ENCODE results near the gene MMP14. TPM values are rescaled to one million over a fixed set of nuclear protein-coding genes. Genes with fewer than 3 reads are reported as not detected.
"Not testable (repeated sequence)": the region's sequence is repeated elsewhere in the genome, so short reads cannot be mapped to it uniquely, and the experiment has no call there.

MMP14 gene
- 251 and 313 TPM in 2 replicates for total RNA-seq (2014; rRNA removed; shearing (Covaris generic))

DNA sequence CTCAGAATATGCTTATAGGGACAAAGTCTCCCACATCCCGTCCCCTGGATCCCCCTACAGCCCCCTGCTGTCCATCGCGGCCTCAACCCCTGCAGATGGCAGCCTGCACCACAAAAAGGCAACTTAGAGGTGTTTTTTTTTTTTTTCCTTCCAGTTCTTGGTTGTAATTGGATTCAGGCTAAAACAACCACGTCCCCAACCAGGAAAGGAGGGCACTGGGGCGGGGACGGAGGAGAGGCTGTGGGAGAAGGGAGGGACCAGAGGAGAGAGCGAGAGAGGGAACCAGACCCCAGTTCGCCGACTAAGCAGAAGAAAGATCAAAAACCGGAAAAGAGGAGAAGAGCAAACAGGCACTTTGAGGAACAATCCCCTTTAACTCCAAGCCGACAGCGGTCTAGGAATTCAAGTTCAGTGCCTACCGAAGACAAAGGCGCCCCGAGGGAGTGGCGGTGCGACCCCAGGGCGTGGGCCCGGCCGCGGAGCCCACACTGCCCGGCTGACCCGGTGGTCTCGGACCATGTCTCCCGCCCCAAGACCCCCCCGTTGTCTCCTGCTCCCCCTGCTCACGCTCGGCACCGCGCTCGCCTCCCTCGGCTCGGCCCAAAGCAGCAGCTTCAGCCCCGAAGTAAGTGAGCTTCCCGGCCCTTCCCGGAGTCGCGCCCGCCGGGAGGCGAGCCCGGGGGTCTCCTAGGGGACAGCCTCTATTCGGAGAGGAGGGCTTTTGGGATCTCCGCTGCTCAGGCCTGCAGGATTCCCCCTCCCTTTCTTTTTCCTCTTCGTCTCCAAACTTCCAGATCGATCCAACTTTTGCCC is at the start of gene MMP14:
MMP14 (plus strand) TSS at position 285 of the 813 bp plus-strand sequence; CDS start at position 518, 233 bp downstream.
- peak; percentile 89 for DNase-seq (ENCODE audit: low read depth)

DNA sequence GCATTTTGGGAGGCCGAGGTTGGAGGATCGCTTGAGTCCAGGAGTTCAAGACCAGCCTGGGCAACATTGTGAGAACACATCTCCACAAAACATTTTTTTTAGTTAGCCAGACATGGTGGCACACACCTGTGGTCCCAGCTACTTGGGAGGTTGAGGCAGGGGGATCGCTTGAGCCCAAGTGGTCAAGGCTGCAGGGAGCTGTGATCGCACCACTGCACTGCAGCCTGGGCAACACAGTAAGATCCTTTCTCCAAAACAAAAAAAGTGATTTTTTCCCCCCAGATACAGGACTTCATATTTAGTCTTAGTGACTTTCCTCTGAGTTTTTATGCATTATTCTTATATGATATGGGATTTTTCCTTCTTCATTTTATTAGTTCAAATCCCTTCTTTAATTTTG is 49.7 kb upstream of the MMP14 start:
- no peak for DNase-seq (ENCODE audit: low read depth)

DNA sequence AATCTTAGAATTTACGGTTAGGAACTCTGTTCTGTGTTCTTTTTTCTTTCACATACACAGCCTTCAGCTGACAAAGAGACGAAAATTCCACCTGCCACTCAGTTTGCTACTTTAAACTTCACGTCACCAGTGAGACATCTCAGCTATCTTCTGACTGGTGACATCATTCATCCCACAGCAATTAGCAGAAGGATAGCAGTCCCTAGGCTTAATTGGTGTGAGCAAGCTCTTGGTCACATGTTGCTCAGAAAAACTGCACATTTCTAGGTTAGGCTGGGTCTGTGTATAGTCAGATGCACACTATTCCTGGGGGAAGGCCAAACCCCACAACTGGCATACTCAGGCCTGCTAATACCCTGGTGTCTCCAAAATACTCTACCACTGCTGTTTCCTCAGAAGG is 45.1 kb upstream of the MMP14 start:
- peak; percentile 89 for DNase-seq (ENCODE audit: low read depth)

DNA sequence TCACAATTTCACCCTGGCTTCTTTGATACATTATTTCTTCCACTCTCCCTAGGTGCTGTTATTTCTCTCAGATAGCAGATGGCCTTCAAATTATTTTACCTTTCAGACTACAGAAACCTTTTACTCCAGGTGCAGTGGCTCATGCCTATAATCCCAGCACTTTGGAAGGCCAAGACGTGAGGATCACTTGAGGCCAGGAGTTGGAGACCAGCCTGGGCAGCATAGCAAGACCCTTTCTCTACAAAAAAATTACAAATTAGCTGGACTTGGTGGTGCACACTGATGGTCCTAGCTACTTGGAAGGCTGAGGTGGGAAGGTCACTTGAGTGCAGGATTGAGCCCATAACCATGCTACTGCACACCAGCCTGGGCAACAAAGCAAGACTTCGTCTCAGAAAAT is 44.2 kb upstream of the MMP14 start:
- no peak for DNase-seq (ENCODE audit: low read depth)

DNA sequence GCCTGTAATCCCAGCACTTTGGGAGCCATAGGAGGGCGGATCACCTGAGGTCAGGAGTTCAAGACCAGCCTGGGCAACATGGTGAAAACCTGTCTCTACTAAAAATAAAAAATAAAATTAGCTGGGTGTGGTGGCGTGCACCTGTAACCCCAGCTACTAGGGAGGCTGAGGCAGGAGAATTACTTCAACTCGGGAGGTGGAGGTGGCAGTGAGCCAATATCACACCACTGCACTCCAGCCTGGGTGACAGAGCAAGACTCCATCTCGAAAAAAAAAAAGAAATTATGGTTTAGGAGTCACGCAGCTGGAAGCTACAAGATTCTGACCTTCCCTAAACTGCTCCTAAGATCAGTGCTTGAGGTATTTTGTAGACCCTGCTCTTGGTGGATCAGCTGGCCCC is 42.8 kb upstream of the MMP14 start:
- DNase-seq (ENCODE audit: low read depth) = not testable (repeated sequence)

DNA sequence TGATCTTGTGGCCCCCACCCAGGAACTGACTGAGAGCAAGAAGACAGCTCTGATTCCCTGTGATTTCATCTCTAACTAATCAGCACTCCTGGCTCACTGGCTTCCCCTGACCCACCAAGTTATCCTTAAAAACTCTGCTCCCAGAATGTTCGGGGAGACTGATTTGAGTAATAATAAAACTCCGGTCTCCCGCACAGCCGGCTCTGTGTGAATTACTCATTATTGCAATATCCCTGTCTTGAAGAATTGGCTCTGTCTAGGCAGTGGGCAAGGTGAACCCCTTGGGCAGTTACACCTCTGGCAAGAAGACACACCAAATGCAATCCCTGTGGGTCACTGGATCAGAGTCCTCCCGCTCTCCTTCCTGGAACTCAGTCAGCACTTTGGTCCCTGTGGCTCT is 42.4 kb upstream of the MMP14 start:
- DNase-seq (ENCODE audit: low read depth) = no peak

DNA sequence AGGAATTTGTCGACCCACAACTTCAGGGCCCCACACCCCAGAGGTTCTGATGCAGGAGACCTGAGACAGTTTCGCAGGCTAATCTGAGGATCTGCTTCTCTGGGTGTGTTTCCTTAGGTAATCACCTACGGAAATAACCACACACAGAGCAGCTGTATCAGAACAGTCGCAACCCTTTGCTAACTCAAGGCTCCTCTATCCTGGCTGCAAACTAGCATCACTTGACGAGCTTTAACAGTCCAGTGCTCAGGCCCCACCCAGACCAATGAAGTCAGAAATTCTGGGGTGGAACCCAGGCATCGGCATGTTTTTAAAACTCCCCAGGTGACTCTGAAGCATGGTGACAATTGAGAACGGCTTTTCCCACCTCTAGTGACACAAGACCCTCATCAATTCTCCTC is 41.8 kb upstream of the MMP14 start:
- DNase-seq (ENCODE audit: low read depth) = no peak

DNA sequence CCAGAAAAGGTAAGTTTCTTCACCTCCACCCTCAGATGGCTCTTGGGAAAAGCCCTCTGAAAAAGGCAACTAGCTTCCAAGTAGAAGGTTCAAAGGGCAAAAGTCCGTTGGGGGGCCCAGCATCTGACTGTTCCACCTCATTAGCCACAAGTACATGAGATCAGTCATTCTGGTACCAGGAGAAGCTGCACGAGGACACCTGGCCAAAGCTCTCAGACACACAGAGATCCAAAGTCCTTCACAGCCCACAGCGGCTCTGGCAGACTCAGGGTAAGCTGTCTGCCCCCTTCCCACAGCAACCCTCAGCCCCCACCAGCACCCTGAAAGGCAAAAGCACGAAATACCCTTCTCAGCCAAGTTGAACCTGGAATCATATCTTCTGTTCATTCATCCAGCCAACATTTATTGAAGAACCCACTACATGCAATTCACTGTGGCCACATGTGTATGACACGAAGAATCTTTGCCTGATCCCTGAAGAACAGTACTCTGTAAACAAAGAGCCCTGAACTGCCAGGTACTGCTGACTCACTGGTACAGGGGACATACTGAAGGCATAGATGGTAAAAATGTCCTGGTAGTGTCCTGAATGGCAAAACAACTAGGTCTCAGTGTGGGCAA is 40.2 kb upstream of the MMP14 start:
- DNase-seq (ENCODE audit: low read depth) = no peak

DNA sequence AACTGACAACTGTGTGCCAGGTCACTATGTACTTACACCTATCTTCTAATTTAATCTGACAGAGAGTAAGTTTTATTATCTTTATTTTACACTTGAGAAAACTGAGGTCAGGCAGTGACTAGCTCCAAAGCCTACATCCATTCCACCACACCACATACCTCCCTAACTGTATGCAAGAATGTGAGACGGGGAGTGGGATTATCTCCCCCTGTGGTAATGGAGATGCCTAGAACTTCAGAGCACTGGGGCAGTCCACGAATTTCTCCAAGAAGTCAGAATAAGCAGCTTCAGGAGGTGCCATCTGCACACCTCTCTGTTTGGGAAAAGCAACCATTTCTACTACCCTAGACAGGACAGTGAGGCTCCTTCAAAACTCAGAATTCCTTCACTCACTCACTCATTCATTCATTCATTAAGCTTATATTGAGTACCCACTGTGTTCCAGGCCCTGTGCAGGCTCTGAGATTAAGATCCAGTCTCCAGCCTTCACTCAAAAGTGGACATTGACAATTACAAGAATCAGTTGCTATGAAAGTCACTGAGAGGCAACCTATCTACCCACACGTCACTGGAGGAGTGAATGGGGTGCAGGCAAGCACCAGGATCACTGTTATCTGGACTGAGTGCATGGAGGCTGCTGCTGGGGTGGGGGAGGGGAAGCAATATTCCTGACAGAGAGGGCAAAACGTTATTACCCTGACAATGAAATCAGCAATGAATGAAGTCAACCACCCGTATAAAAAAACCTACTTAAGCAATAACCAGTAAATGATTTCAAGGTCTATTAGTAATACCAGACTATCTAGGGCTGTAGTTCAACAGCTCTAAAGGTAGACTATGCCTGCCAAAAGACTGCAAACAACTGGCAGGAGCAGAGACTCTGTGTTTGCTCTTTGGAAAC is 39.1 kb upstream of the MMP14 start:
- no peak for DNase-seq (ENCODE audit: low read depth)

DNA sequence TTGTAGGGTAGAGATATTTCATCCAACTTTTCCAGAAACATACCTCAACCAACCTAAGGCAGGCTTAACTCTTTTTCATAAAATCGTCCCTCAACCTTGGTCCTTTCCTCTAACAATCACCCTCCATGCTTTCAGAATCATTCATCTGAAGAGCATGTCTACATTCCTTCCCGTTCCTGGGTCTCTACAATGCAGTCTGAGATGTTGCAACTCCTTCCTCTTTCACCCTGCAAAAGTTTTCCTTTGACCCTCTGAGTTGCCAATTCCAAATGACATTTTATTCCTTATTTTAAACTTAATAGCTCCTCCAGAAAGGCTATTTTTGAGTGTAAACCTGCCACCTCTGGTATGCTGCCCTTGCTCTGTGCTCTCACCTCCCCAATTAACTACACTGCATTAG is 37.9 kb upstream of the MMP14 start:
- DNase-seq (ENCODE audit: low read depth) = no peak

DNA sequence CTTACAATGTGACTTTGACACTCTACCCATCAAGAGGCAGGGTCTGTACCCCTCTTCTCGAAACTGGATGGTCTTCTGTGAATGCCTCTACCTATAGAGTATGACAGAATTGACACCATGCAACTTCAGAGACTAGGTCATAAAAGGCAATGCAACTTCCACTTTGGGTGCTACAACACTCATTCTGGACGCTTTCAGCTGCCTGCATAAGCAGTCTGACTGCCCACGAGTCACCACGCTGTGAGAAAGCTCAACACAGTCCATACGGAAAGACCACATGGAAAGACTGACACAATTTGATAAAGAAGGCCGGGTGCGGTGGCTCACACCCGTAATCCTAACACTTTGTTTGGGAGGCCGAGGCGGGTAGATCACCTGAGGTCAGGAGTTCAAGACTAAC is 36.0 kb upstream of the MMP14 start:
- DNase-seq (ENCODE audit: low read depth) = no peak

DNA sequence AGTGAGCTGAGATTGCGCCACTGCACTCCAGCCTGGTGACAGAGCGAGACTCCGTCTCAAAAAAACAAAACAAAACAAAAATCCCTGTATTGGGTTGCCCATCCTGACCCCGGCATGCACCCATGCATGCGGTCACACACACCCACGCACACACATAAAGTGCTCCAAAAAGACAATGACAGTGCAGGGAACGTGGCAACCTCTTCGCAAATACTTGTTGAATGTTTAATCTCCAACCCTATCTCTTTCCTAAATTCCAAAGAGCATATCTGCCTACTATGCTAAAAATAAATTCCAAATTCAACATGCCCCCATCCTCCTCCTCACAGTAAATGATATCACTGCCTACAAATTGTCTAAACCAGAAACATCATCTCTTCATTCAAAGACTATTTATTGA is 34.7 kb upstream of the MMP14 start:
- no peak for DNase-seq (ENCODE audit: low read depth)

DNA sequence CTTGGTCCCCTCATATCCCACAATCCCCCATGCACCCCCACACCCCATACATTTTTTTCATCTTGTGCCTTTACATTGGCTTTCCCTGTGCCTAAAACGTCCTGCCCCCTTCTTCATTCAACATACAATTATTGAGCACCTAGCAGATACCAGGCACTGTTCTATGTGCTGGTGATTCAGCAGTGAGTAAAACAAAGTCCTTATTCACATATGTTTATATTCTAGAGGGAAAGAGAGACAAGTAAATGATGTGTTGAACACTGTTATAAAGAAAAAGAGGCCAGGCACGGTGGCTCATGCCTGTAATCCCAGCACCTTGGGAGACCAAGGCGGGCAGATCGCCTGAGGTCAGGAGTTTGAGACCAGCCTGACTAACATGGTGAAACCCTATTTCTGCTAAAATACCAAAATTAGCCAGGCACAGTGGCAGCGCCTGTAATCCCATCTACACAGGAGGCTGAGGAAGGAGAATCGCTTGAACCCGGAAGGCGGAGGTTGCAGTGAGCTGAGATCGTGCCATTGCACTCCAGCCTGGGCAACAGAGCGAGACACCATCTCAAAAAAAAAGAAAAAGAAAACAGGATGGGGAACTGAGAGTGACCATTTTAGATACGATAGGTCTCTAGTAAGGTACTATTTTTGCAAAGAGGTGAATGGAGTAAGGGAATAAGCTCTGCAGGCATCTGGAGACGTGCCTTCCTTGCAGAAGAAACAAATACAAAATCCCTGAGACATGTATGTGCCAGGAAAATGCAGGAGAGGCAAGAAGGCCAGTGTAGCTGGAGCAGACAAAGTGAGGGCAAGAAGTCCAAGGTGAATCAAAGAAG is 33.3 kb upstream of the MMP14 start:
- DNase-seq (ENCODE audit: low read depth) = no peak

DNA sequence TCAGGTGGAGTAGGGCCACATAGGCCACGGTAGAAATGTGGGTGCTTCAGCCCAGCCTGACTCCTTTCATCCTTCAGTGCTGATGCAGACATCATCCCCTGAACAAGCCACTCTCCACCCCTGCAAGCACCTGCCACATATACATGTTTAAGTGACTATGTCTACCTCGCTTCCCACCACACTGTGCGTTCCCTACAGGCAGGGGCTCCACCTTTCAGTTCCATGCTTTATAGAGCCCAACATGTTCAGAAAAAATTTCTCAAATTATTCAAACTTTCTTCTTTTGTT is 32.8 kb upstream of the MMP14 start:
- no peak for DNase-seq (ENCODE audit: low read depth)

DNA sequence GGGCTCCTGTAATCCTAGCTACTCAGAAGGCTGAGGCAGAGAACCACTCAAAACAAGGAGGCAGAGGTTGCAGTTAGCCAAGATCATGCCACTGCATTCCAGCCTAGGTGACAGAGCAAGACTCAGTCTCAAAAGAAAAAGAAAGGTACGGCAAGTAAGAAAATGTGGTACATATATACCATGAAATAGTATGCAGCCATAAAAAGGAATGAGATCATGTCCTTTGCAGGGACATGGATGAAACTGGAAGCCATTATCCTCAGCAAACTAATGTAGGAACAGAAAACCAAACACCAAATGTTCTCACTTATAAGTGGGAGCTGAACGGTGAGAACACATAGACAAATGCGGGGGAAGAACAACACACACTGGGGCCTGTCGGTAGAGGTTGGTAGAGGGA is 31.1 kb upstream of the MMP14 start:
- DNase-seq (ENCODE audit: low read depth) = not testable (repeated sequence)

DNA sequence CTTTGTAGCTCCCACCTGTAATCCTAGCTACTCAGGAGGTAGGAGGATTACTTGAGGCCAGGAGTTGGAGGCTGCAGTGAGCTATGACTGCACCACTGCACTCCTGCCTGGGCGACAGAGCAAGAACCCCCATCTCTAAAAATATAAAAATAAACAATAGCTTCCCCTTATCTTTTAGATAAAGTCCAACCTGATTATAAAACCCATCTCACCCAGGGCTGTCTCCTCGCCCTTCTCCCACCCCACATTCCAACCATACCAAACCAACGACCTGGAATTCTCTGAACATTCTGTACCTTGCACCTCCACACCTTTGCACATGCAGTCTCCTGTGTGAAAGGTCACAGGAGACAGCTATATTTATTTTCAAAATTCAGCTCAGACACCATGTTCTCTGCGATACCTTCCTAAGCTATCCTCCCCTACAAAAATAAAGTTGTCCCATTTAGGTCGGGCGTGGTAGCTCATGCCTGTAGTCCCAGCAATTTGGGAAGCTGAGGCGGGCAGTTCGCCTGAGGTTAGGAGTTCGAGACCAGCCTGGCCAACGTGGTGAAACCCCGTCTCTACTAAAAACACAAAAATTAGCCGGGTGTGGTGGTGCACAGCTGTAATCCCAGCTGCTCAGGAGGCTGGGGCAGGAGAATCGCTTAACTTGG is 28.8 kb upstream of the MMP14 start:
- no peak for DNase-seq (ENCODE audit: low read depth)

DNA sequence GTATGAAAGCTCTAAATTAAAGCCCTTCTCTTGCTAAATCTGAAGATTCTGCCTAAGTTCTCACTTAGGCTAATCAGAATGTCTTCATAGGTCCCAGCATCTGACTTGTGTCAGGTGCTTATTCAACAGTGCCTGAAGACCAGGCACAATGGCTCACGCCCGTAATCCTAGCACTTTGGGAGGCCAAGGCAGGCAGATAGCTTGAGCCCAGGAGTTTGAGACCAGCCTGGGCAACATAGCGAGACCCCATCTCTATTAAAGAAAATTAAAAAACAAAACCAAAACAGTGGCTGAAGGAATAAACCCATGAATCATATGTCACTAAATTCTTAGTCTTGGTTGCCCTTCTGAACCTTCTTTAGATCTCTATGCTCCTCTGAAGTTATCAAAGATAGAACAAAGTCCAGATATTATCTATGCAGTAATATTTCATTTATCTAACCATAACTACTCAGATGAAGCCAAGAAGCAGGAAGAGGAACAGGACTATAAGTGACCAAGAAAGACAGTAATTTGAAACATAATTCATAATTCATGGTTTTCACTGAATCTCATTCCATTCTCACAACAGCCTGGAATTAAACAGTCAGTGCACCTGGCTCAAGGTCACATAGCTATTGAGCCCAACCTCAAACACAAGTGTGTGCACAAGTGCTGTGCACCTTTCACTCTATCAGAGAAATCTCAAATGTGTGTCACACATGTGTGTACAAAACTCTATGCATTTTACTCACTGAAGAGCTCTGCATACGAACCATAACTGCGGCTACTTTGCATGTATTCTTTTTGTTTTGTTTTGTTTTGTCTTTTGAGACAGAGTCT is 27.8 kb upstream of the MMP14 start:
- no peak for DNase-seq (ENCODE audit: low read depth)

DNA sequence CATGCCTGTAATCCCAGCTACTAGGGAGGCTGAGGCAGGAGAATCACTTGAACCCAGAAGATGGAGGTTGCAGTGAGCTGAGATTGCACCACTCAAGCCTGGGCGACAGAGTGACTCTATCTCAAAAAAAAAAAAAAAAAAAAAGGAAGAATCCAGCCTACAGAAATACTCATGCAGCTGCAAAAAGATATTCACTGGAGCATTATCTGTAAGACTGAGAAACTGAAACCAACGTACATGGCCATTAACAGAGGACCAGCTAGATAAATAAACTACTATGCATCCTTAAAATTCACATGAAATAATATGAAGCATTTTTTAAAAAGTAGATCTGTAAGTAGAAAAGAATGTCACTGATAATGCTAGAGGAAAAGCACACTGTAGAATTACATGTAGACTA is 24.7 kb upstream of the MMP14 start:
- DNase-seq (ENCODE audit: low read depth) = no peak

DNA sequence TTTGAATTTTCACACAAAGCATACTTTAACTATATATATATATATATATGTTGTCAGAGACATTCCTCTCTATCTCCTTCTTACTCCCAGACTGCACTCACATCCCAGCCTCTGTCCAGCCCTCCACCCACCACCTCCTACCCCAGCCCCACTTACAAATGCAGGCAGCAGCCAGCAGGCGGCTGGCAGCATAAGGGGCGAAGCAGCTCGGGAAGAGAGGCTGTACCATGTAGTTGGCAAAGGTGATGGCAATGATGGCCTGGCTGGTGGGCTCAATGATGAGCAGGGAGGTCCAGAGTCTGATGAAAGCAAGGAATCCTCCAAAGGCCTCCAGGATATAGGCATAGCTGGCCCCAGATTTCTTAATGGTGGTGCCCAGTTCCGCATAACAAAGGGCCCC is 23.6 kb upstream of the MMP14 start:
- DNase-seq (ENCODE audit: low read depth) = no peak

DNA sequence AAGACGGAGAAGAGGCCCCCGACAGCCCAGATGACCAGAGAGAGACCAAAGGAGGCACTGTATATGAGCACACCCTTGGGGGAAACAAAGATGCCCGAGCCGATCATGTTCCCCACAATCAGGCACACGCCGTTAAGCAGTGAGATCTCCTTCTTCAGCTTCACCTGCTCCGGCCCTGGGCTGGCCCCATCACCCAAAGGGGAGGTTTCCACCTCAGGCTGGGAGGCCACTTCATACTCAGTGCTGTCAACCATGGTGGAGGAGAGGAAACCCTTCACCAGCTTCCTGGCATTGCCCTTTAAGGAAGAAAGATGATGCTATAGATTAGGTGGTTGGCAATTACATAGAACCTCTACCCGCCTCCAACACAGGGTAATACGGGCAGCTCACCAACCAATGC is 23.2 kb upstream of the MMP14 start:
- no peak for DNase-seq (ENCODE audit: low read depth)

Measured in M059J (cell line).